GM03348 (cell line): ENCODE results near the gene DNAJA1.
A peak's percentile ranks its signal among the peaks of the same experiment; 100 is the strongest.
"Not testable (repeated sequence)": the region's sequence is repeated elsewhere in the genome, so short reads cannot be mapped to it uniquely, and the experiment has no call there.

Experiments
- DNase-seq: peaks from one replicate; pipeline ENCODE4 v3.0.0; 2012; ENCODE audit warnings: low spot score

Gene DNAJA1

GRCh38 chr9:33024966-33025571, at the start of gene DNAJA1:
TSS of gene DNAJA1 (plus strand) at chr9:33025273. CDS start at chr9:33026485, 1,212 bp downstream.
- DNase-seq, result peak; percentile 98

- no peak for DNase-seq
Measured at GRCh38 chr9:32978051-32978450, 47.0 kb upstream of the DNAJA1 start.

- no peak for DNase-seq
Measured at GRCh38 chr9:32986971-32987370, 38.1 kb upstream of the DNAJA1 start.

GRCh38 chr9:32989660-32990059, 35.4 kb upstream of the DNAJA1 start:
- no peak for DNase-seq

- DNase-seq, result no peak
Measured at GRCh38 chr9:32991897-32992594, 33.0 kb upstream of the DNAJA1 start.

GRCh38 chr9:32992595-32993238, 32.4 kb upstream of the DNAJA1 start:
- no peak for DNase-seq

- DNase-seq, result peak; percentile 33
Measured at GRCh38 chr9:33000682-33001055, 24.4 kb upstream of the DNAJA1 start.

GRCh38 chr9:33005335-33005734, 19.7 kb upstream of the DNAJA1 start:
- DNase-seq, result not testable (repeated sequence)

- no peak for DNase-seq
Measured at GRCh38 chr9:33007755-33008154, 17.3 kb upstream of the DNAJA1 start.

- no peak for DNase-seq
Measured at GRCh38 chr9:33011831-33012230, 13.2 kb upstream of the DNAJA1 start.

- DNase-seq, result no peak
Measured at GRCh38 chr9:33012328-33013069, 12.6 kb upstream of the DNAJA1 start.

GRCh38 chr9:33013962-33014664, 11.0 kb upstream of the DNAJA1 start:
- DNase-seq, result no peak

GRCh38 chr9:33014665-33015014, 10.4 kb upstream of the DNAJA1 start:
- no peak for DNase-seq

GRCh38 chr9:33017283-33018041, 7.6 kb upstream of the DNAJA1 start:
- no peak for DNase-seq

GRCh38 chr9:33019797-33020196, 5.3 kb upstream of the DNAJA1 start:
- DNase-seq, result no peak

- no peak for DNase-seq
Measured at GRCh38 chr9:33022303-33022702, 2.8 kb upstream of the DNAJA1 start.

- no peak for DNase-seq
Measured at GRCh38 chr9:33022755-33023154, 2.3 kb upstream of the DNAJA1 start.

GRCh38 chr9:33023661-33024060, 1.4 kb upstream of the DNAJA1 start:
- DNase-seq, result no peak

GRCh38 chr9:33024126-33024965, 727 bp upstream of the DNAJA1 start:
- no peak for DNase-seq

- DNase-seq, result peak; percentile 79
Measured at GRCh38 chr9:33025572-33026342, 684 bp downstream of the DNAJA1 start.
